Activated T-cell treated with anti-CD3 and anti-CD28 coated beads, Interleukin-2, amount 50 U/mL, for 48 hours (primary cell): ENCODE measurements around the gene ATP10D.
"Not testable (repeated sequence)": the region's sequence is repeated elsewhere in the genome, so short reads cannot be mapped to it uniquely, and the experiment has no call there.

ENCODE experiments used
- DNase-seq, 2 experiments: peaks; one replicate each; pipeline ENCODE4 v3.0.0-alpha.2; 2020

ATP10D gene

GRCh38 chr4:47490550-47490949, 5.5 kb downstream of the ATP10D start:
- DNase-seq: peak in 1 of 2 experiments; percentile 32

- no peak for DNase-seq
Observed at GRCh38 chr4:47493238-47494123, 8.4 kb downstream of the ATP10D start.

- DNase-seq: no peak
Observed at GRCh38 chr4:47494124-47494430, 9.0 kb downstream of the ATP10D start.

GRCh38 chr4:47498899-47499298, 13.8 kb downstream of the ATP10D start:
- no peak for DNase-seq

GRCh38 chr4:47499700-47500099, 14.6 kb downstream of the ATP10D start:
- no peak for DNase-seq

- no peak for DNase-seq
Observed at GRCh38 chr4:47500776-47501175, 15.7 kb downstream of the ATP10D start.

GRCh38 chr4:47505147-47505546, 20.1 kb downstream of the ATP10D start:
- no peak for DNase-seq

- no peak for DNase-seq
Observed at GRCh38 chr4:47505666-47506065, 20.6 kb downstream of the ATP10D start.

- no peak for DNase-seq
Observed at GRCh38 chr4:47510506-47511143, 25.6 kb downstream of the ATP10D start.

GRCh38 chr4:47513461-47513860, 28.4 kb downstream of the ATP10D start:
- no peak for DNase-seq

- no peak for DNase-seq
Observed at GRCh38 chr4:47519239-47519883, 34.3 kb downstream of the ATP10D start.

GRCh38 chr4:47525154-47525819, 40.2 kb downstream of the ATP10D start:
- DNase-seq: no peak

- no peak for DNase-seq
Observed at GRCh38 chr4:47526281-47526680, 41.2 kb downstream of the ATP10D start.

- DNase-seq: not testable (repeated sequence)
Observed at GRCh38 chr4:47528646-47529045, 43.6 kb downstream of the ATP10D start.

GRCh38 chr4:47530801-47531200, 45.7 kb downstream of the ATP10D start:
- no peak for DNase-seq

- peak; percentile 44 to 56 for DNase-seq
Observed at GRCh38 chr4:47531241-47531953, 46.3 kb downstream of the ATP10D start.

- DNase-seq: no peak
Observed at GRCh38 chr4:47531954-47532321, 46.9 kb downstream of the ATP10D start.

- no peak for DNase-seq
Observed at GRCh38 chr4:47532658-47533057, 47.6 kb downstream of the ATP10D start.

- DNase-seq: no peak
Observed at GRCh38 chr4:47533689-47534347, 48.7 kb downstream of the ATP10D start.

- no peak for DNase-seq
Observed at GRCh38 chr4:47534772-47535171, 49.7 kb downstream of the ATP10D start.

GRCh38 chr4:47535567-47536147, 50.6 kb downstream of the ATP10D start:
- no peak for DNase-seq

- DNase-seq: no peak
Observed at GRCh38 chr4:47536966-47537365, 51.9 kb downstream of the ATP10D start.
